ENCODE results near the gene CADM3.

The CADM3 gene, protein sequence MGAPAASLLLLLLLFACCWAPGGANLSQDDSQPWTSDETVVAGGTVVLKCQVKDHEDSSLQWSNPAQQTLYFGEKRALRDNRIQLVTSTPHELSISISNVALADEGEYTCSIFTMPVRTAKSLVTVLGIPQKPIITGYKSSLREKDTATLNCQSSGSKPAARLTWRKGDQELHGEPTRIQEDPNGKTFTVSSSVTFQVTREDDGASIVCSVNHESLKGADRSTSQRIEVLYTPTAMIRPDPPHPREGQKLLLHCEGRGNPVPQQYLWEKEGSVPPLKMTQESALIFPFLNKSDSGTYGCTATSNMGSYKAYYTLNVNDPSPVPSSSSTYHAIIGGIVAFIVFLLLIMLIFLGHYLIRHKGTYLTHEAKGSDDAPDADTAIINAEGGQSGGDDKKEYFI

GRCh38 chr1:159171254-159171687, at the start of gene CADM3:
TSS of gene CADM3 (plus strand) at chr1:159171615. CDS start at chr1:159171766, 151 bp downstream.
- no peak within 1 kb of the TSS for H3K4me3 ChIP-seq (ENCODE audit: low read length)
- TF ChIP-seq ZNF274 (IDR thresholded peaks at IDR 0.05; ENCODE audit: low read depth, low read length): no peak

GRCh38 chr1:159122005-159122621, 49.3 kb upstream of the CADM3 start:
- TF ChIP-seq ZNF274 (IDR thresholded peaks at IDR 0.05; ENCODE audit: low read depth, low read length): no peak
- no peak overlapping the region for H3K4me3 ChIP-seq (ENCODE audit: low read length)

GRCh38 chr1:159123587-159123986, 47.8 kb upstream of the CADM3 start:
- TF ChIP-seq ZNF274 (IDR thresholded peaks at IDR 0.05; ENCODE audit: low read depth, low read length): no peak
- H3K4me3 ChIP-seq (ENCODE audit: low read length): no peak overlapping the region

DNA sequence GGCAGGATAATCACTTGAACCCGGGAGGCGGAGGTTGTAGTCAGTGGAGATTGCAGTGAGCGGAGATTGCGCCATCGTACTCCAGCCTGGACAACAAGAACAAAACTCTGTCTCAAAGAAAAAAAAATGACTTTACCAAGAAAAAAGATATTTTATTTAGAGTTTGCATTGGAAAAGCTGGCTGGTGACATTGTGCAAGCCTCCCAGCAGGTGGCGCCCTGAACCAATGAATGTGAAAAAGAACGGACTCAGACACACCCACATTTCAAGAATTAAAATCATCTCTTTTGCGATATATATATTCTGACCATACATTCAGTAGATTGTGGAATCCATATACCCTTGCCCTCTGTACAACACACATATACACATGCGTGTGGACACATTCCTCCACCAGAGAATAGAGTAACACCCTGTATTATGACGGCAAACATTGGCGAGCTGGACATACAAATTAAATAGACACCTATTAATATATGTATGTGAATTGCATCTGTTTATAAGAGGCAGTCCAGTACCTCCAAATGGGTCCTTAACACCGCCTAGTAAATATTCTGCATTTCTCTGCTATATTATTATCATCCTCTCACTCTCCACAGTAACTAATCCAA, 39.0 kb upstream of the CADM3 start:
- no peak for TF ChIP-seq ZNF274 (IDR thresholded peaks at IDR 0.05; ENCODE audit: low read depth, low read length)

GRCh38 chr1:159140474-159140873, 30.9 kb upstream of the CADM3 start:
- TF ChIP-seq ZNF274 (IDR thresholded peaks at IDR 0.05; ENCODE audit: low read depth, low read length): no peak
- H3K4me3 ChIP-seq (ENCODE audit: low read length): no peak overlapping the region

More for the DNA sequence above, 39.0 kb upstream of the CADM3 start:
- no peak overlapping the region for H3K4me3 ChIP-seq (ENCODE audit: low read length)

GRCh38 chr1:159141584-159142390, 29.6 kb upstream of the CADM3 start:
- TF ChIP-seq ZNF274 (IDR thresholded peaks at IDR 0.05; ENCODE audit: low read depth, low read length): no peak
- H3K4me3 ChIP-seq (ENCODE audit: low read length): no peak overlapping the region

DNA sequence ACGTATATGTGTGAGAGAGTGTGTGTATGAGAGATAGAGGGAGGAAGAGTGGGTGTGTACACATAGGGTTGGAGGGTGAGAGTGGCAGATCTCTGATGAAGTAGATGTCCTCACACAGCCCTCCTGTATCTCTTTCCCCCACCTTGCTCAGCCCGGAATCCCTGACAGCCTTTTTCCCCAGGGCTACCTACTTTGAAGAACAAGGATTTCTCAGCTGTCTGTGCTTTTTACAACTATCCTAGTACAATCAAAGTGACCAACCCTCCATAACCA, 29.1 kb upstream of the CADM3 start:
- H3K4me3 ChIP-seq (ENCODE audit: low read length): no peak overlapping the region
- no peak for TF ChIP-seq ZNF274 (IDR thresholded peaks at IDR 0.05; ENCODE audit: low read depth, low read length)

DNA sequence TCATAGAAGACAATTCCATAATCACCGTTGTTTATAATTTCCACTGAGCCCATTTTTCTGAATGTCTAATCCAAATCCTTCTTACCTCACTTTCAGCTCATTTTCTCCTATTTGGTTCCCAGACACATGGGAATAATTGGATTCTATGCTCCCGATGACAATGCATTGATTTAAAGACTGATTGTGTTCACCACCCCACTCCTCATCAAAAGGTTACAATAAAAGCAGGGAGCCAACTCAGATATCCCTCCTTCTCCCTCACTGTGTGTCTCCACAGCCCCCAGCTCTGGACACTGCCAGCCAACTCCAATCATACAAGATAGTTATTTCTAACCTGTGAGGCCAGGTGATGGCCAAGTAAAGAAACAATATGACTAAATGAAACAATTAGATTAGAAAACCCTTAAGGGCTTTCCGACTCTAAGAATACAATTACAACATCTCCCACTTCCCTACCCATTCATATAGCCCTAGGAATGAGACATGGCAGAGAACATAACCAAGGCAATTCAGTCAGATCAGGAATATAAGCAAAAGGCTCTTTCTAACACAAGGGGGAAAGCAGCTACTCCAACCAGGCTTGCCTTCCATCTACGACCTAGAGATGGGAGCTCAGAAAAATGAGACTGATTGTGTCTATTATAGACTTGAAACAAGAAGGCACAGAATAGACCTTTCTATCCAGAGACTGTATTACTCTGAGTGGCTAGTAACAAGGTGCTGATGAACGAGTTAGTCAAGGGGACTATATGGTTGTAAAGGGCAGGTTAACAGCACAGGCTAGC, 28.5 kb upstream of the CADM3 start:
- no peak for TF ChIP-seq ZNF274 (IDR thresholded peaks at IDR 0.05; ENCODE audit: low read depth, low read length)

DNA sequence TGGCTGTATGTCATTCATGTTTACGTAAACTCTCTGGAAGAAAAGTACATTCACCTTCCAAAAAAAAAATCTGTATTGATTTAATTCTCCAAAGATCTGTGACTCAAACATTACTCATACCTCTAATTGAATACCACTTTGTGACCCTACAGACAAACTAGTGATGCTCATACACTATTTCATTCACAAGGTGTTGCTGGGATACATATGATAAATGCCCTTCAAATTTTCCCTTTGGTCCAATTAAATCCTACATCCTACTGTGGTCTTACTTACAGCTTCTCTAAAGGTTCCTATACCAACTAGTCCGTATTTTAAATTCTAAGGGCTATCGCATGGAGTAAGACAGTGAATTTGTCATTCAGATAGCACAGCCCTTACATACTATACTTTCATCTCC, 26.8 kb upstream of the CADM3 start:
- no peak overlapping the region for H3K4me3 ChIP-seq (ENCODE audit: low read length)
- TF ChIP-seq ZNF274 (IDR thresholded peaks at IDR 0.05; ENCODE audit: low read depth, low read length): no peak

More for the DNA sequence above, 28.5 kb upstream of the CADM3 start:
- no peak overlapping the region for H3K4me3 ChIP-seq (ENCODE audit: low read length)

- TF ChIP-seq ZNF274 (IDR thresholded peaks at IDR 0.05; ENCODE audit: low read depth, low read length): no peak
- no peak overlapping the region for H3K4me3 ChIP-seq (ENCODE audit: low read length)
These were observed 24.4 kb upstream of the CADM3 start for GRCh38 chr1:159146980-159147379.

- TF ChIP-seq ZNF274 (IDR thresholded peaks at IDR 0.05; ENCODE audit: low read depth, low read length): no peak
- H3K4me3 ChIP-seq (ENCODE audit: low read length): no peak overlapping the region
These were observed 19.4 kb upstream of the CADM3 start for GRCh38 chr1:159152031-159152430.

- TF ChIP-seq ZNF274 (IDR thresholded peaks at IDR 0.05; ENCODE audit: low read depth, low read length): no peak
- no peak overlapping the region for H3K4me3 ChIP-seq (ENCODE audit: low read length)
These were observed 10.3 kb upstream of the CADM3 start for GRCh38 chr1:159161001-159161718.

DNA sequence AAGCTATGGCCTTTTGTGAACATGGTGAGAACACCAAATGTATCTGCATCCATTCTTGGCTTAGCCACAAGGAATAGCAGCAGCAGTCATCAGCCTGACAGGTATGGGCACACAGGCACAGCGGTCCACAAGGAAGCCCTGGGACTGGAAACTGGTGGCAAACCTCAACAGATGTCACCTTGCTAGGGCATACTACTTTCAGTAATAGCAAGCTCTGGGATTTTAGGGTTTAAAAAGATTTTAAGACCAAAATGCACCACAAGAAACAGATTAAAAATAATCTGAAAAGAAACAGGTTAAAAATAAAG, 9.7 kb upstream of the CADM3 start:
- H3K4me3 ChIP-seq (ENCODE audit: low read length): no peak overlapping the region
- TF ChIP-seq ZNF274 (IDR thresholded peaks at IDR 0.05; ENCODE audit: low read depth, low read length): no peak
